Psoas muscle (tissue), 8 donors: ENCODE data around the gene FBXL7. TPM values are rescaled to one million over a fixed set of nuclear protein-coding genes. Genes with fewer than 3 reads are reported as not detected.

Experiments used
- ATAC-seq, 4 donors: fragments of 200-7000 bp; cut with Tn5 transposase; one replicate each; pipeline ENCODE4 v1.9.1; 2020; ENCODE audit warnings: moderate library complexity in 3 of 4, mild to moderate bottlenecking in 2 of 4
- DNase-seq, 2 donors: peaks; one replicate each; pipeline ENCODE4 v3.0.0-alpha.2; 2020
- H3K27ac ChIP-seq: fragments of 200-600 bp; one replicate; pipeline ENCODE4 v1.8.0; 2022
- H3K27me3 ChIP-seq, 3 donors: fragments of 200-600 bp in 1 of 3; one replicate each; pipeline versions ENCODE4 v1.6.1 to v1.8.0; 2013 to 2022; ENCODE audit warnings: low read length in 2 of 3, mild to moderate bottlenecking in 2 of 3, moderate library complexity in 1 of 3; ENCODE audit not compliant: insufficient read depth in 3 of 3
- H3K36me3 ChIP-seq, 2 donors: fragments of 200-600 bp in 1 of 2; one replicate each; pipeline versions ENCODE4 v1.6.1 to v1.8.0; 2013 to 2022; ENCODE audit warnings: low read depth in 1 of 2, mild to moderate bottlenecking in 1 of 2, moderate library complexity in 1 of 2; ENCODE audit not compliant: insufficient read depth in 1 of 2
- H3K4me1 ChIP-seq: fragments of 200-600 bp; one replicate; pipeline ENCODE4 v1.8.0; 2022
- H3K4me3 ChIP-seq: fragments of 200-600 bp; one replicate; pipeline ENCODE4 v1.8.0; 2022; ENCODE audit warnings: mild to moderate bottlenecking
- H3K9me3 ChIP-seq: fragments of 200-600 bp; one replicate; pipeline ENCODE4 v1.8.0; 2022
- WGBS, 3 donors: extraction: QIAGEN DNeasy Blood & Tissue Kit; methylation state at CpG; one replicate each; pipeline versions ENCODE4 v1.1.6 to v1.1.7; 2013; 5-methylcytosine and 5-hydroxymethylcytosine counted together
- intact Hi-C, 2 donors: fragments of 100-400 bp; cut with DNase I; formaldehyde crosslinking; loops; one replicate each; pipeline versions ENCODE4 v1.11.0 to v1.14.2; 2022
- polyA plus RNA-seq, 3 donors: library from polyadenylated mRNA; stranded (reverse); fragments of 200-250 nt; gene quantifications; one replicate each; pipeline ENCODE4 v1.2.3, GENCODE V29; 2013
- total RNA-seq, 4 donors: library from RNA; stranded (reverse); fragmentation: NEBNext Ultra II Directional in 2 of 4; extraction: Animal tissue kit (Norgen Biotek cat#: 25700) in 2 of 4; gene quantifications; one replicate each; pipeline versions ENCODE4 v1.2.1 to v1.2.4, GENCODE V29; 2021 to 2023
- TF ChIP-seq, protein P1 (sequence below): fragments of 200-600 bp; IDR thresholded peaks from one replicate; pipeline ENCODE4 v1.8.0; 2022; ENCODE audit warnings: antibody characterized with exemption
- donor health status: healthy with polysubstance abuse.
- donor health status: DM: no; HTN: no; CAD: no; lungs with moderate emphysema.
- donor health status: Bipolar disorder and iron deficiency.
- donor health status: healthy.
- donor health status: DM: yes; HTN: yes; CAD: no.
- donor health status: DM: no; HTN: no; CAD: no.
- donor health status: DM: no; HTN: no; CAD: no.
- donor health status: DM: yes; HTN: yes; CAD: no.

FBXL7 gene
- total and polyA plus RNA-seq, 7 donors = 1.6 to 7.5 (median 2.6) TPM

DNA sequence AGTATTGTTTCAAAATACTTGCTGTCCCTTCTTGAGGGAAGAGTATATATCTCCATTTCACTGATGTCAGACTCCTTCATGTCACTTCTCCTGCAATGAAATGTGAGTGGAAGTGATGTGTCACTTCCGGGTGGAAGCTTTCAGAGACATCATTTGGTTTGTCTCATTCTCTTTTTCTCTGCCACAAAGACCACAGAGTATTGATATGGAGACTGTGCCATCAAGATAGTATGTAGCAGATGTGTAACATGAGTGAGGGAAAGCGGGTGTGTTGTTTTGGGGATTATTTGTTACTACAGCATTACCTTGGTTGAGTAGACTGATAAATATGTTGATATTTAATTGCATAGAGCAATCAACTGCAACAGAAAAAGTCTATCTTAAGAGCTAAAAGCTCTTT, 169.8 kb downstream of the FBXL7 start:
- H3K4me3 ChIP-seq = no peak overlapping the region
- WGBS, 3 donors = 96 to 97% (median 97%) methylated on average over 2 of the region's 2 CpGs
- no peaks in the 10 kb centered on the region for H3K36me3 ChIP-seq
- TF ChIP-seq, protein P1, sequence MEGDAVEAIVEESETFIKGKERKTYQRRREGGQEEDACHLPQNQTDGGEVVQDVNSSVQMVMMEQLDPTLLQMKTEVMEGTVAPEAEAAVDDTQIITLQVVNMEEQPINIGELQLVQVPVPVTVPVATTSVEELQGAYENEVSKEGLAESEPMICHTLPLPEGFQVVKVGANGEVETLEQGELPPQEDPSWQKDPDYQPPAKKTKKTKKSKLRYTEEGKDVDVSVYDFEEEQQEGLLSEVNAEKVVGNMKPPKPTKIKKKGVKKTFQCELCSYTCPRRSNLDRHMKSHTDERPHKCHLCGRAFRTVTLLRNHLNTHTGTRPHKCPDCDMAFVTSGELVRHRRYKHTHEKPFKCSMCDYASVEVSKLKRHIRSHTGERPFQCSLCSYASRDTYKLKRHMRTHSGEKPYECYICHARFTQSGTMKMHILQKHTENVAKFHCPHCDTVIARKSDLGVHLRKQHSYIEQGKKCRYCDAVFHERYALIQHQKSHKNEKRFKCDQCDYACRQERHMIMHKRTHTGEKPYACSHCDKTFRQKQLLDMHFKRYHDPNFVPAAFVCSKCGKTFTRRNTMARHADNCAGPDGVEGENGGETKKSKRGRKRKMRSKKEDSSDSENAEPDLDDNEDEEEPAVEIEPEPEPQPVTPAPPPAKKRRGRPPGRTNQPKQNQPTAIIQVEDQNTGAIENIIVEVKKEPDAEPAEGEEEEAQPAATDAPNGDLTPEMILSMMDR = no peak
- H3K27me3 ChIP-seq = no peaks in the 10 kb centered on the region
- H3K4me1 ChIP-seq = no peaks in the 10 kb centered on the region
- DNase-seq = no peak
- ATAC-seq = no peak
- no peaks in the 10 kb centered on the region for H3K9me3 ChIP-seq
- no peak overlapping the region for H3K27ac ChIP-seq
- intact Hi-C loops = no loop called here

DNA sequence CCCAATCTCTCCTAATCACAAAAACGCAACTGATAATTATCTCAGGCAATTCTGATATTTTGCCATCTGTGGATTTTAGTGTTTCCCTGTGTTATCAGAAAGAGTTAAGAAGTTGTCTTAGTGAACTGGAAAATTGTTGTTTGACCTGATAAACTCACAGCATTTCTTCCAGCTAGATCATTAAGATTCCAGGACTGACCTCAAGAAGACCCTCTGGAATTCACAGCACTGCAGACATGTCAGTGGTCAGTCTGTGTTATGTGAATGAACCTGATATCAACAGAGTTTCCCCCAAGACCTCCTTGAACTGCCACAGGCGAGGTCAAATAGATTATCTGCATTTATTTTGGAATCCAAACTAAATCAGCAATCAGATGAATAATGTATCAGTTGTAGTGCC, 174.7 kb downstream of the FBXL7 start:
- ATAC-seq (no peak), DNase-seq (no peak)
- Histone ChIP-seq H3K4me1 (no peaks in the 10 kb centered on the region), H3K27ac (no peak overlapping the region), H3K9me3 (no peaks in the 10 kb centered on the region), H3K27me3 (no peaks in the 10 kb centered on the region), H3K36me3 (no peaks in the 10 kb centered on the region), H3K4me3 (no peak overlapping the region)
- intact Hi-C loops = no loop called here
- WGBS, 3 donors = 90 to 93% (median 91%) methylated on average over 2 of the region's 2 CpGs
- TF ChIP-seq, protein P1 = no peak

DNA sequence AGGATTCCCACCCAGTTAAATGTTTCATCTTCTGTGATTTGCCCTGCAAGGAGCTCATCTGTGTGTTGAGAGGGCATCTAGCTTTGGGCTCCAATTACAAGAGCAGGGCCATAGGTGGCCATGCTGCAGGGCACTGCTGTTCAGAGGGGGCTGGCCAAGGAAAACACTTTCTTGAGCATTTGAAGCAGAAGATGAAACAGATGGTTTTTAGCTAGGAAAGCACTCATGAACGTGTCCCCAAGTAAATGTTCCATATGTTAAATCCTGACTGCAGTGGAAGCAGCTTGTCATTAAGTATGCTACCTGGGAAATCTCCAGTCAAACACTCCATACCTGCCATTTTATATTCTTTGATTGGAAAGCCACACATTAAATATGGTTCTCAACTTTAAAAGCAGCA, 176.6 kb downstream of the FBXL7 start:
- Histone ChIP-seq H3K36me3 (no peaks in the 10 kb centered on the region), H3K4me3 (no peak overlapping the region), H3K27me3 (no peaks in the 10 kb centered on the region), H3K4me1 (no peaks in the 10 kb centered on the region), H3K27ac (no peak overlapping the region), H3K9me3 (no peaks in the 10 kb centered on the region)
- DNase-seq = no peak
- 41 to 48% (median 43%) methylated on average over 1 of the region's 1 CpG for WGBS, 3 donors
- ATAC-seq = no peak
- TF ChIP-seq, protein P1 = no peak
- intact Hi-C loops = no loop called here

DNA sequence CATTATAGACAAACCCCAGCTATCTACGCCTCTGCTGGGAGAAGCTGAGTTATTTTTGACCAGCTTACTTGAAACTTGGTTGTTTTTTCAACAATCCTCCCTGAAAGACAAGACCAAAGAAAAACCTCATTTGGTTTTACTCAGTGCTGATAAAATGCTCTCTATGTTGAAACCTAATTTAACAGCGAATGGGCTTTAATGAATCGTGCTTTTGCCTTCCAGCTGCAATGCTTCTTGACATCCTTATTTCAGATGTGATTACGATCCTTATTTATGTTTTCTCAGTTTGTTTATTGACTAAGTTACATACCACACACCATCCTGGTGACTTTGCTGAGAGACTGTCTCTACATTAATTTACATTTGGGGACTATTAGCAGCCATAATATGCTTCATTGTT, 179.2 kb downstream of the FBXL7 start:
- no peak for ATAC-seq

DNA sequence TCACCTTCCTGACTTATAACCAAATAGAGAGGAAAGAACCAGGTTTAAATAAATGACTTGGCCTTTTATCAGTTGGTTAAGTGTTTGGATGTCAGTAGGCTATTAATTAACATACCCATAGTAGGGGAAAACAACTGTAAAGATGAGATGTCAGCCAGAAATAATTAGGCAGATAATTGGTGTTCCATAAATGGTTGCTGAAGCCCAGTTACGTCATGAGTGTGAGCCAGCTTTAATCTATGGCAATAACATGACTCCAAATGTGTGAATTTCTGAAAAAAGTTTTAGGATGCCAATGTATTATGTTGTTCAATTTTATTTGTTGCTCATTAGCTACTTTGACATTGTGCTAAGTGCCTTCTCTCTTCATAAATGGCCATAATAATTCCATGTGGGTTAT, 180.5 kb downstream of the FBXL7 start:
- Histone ChIP-seq H3K27ac (no peak overlapping the region), H3K36me3 (no peaks in the 10 kb centered on the region), H3K4me3 (no peak overlapping the region), H3K27me3 (no peaks in the 10 kb centered on the region), H3K4me1 (no peaks in the 10 kb centered on the region), H3K9me3 (no peaks in the 10 kb centered on the region)
- ATAC-seq (no peak), DNase-seq (no peak)
- 82 to 100% (median 90%) methylated on average over 1 of the region's 1 CpG for WGBS, 3 donors
- TF ChIP-seq, protein P1 = no peak
- intact Hi-C loops = no loop called here

More for the DNA sequence above, 179.2 kb downstream of the FBXL7 start:
- H3K36me3 ChIP-seq = no peaks in the 10 kb centered on the region
- DNase-seq = no peak
- H3K27me3 ChIP-seq = no peaks in the 10 kb centered on the region
- WGBS, 3 donors = 88 to 93% (median 93%) methylated on average over 4 of the region's 4 CpGs
- H3K4me1 ChIP-seq = no peaks in the 10 kb centered on the region
- no peak overlapping the region for H3K27ac ChIP-seq
- no peak overlapping the region for H3K4me3 ChIP-seq
- intact Hi-C loops = no loop called here
- TF ChIP-seq, protein P1 = no peak
- no peaks in the 10 kb centered on the region for H3K9me3 ChIP-seq
